SJSA1 (cell line): ENCODE measurements around the gene EIF4G3. TPM values are rescaled to one million over a fixed set of nuclear protein-coding genes. Genes with fewer than 3 reads are reported as not detected.

Experiments used
- total RNA-seq: library from RNA; depleted of rRNA; stranded (reverse); fragments of >200 nt; shearing (Covaris generic); gene quantifications from 2 replicates; pipeline ENCODE4 v1.2.3, GENCODE V29; 2014; rRNA removed

The EIF4G3 gene
- total RNA-seq, 1 experiment from 2014 or later = 30.2 TPM

Other genes with a start within 250 kb of the EIF4G3 start
- gene ECE1, start 113.6 kb upstream of the EIF4G3 start, total RNA-seq = 67.2 and 82.6 TPM in 2 replicates